ENCODE data around the gene SNRK. TPM values are rescaled to one million over a fixed set of nuclear protein-coding genes. Genes with fewer than 3 reads are reported as not detected.

The SNRK gene
- total and polyA plus RNA-seq, 2 of the 13 experiments (the other 11 are each of a cell fraction or from before 2014, with no cell fraction given): 11.4 to 16.1 TPM

GRCh38 chr3:43373560-43373928, 87.2 kb downstream of the SNRK start:
- POLR2A ChIA-PET: no interaction called here
- TF ChIP-seq ZNF615 (CRISPR knock-in tag; IDR thresholded peaks at IDR 0.05; ENCODE audit: borderline replicate concordance) (no peak), ZMYM4 (CRISPR knock-in tag; IDR thresholded peaks at IDR 0.05) (no peak), ZBTB33 (CRISPR knock-in tag; IDR thresholded peaks at IDR 0.05) (no peak), E2F1 (CRISPR knock-in tag; IDR thresholded peaks at IDR 0.05) (no peak), NFE2L2 (IDR thresholded peaks at IDR 0.05; ENCODE audit: low read length) (no peak), GLMP (CRISPR knock-in tag; IDR thresholded peaks at IDR 0.05; ENCODE audit: borderline replicate concordance) (no peak), GATA4 (IDR thresholded peaks at IDR 0.05; ENCODE audit: borderline replicate concordance, low read depth) (no peak), TRIM22 (IDR thresholded peaks at IDR 0.05) (no peak), ZNF530 (CRISPR knock-in tag; IDR thresholded peaks at IDR 0.05; ENCODE audit: low read depth) (no peak), XRCC5 (optimal IDR thresholded peaks at IDR 0.05; ENCODE audit: low read length) (no peak), ZXDC (CRISPR knock-in tag; IDR thresholded peaks at IDR 0.05) (no peak), TBP (CRISPR knock-in tag; IDR thresholded peaks at IDR 0.05) (no peak), MAFG (CRISPR knock-in tag; IDR thresholded peaks at IDR 0.05) (no peak), POLR2G (IDR thresholded peaks at IDR 0.05; ENCODE audit: low read depth, low read length) (no peak), ARHGAP35 (CRISPR knock-in tag; IDR thresholded peaks at IDR 0.05; ENCODE audit: borderline replicate concordance) (no peak)

More at GRCh38 chr3:43373560-43373928, 87.2 kb downstream of the SNRK start:
- intact Hi-C loops (cut with micrococcal nuclease; ENCODE audit: unreplicated experiment) (no loop called here), in situ Hi-C loops (cut with HindIII; ENCODE audit: extremely low pct_ligation_motif_present, low pct_unique_long_range_greater_than_20kb) (no loop called here)
- Histone ChIP-seq H3K27ac (ENCODE audit: extremely low read length, insufficient read depth, low read length) (no peak overlapping the region), H3K9me3 (ENCODE audit: low read length) (no peaks in the 10 kb centered on the region), H3K4me2 (ENCODE audit: low read depth, low read length) (no peak overlapping the region), H3K36me3 (replicated peaks in 1 of 2; ENCODE audit: control insufficient read depth in 1 of 2, insufficient read depth in 2 of 2, low read length in 2 of 2) (no peaks in the 10 kb centered on the region), H3K27me3 (ENCODE audit: control insufficient read depth in 1 of 2, insufficient read depth in 2 of 2, low read length in 2 of 2) (no peaks in the 10 kb centered on the region), H3K79me2 (ENCODE audit: insufficient read depth, low read length) (no peaks in the 10 kb centered on the region), H4K20me1 (ENCODE audit: insufficient read depth, low read length) (no peaks in the 10 kb centered on the region), H2AFZ (ENCODE audit: low read length) (no peak overlapping the region), H3K4me1 (ENCODE audit: insufficient read depth, low read length) (no peaks in the 10 kb centered on the region; the same call in 1 of the 2 replicates), H3K9ac (ENCODE audit: insufficient read depth, low read depth, low read length) (no peak overlapping the region), H3K4me3 (replicated peaks in 1 of 3; ENCODE audit: insufficient read depth in 1 of 3, low read depth in 2 of 3, low read length in 3 of 3) (no peak overlapping the region)
- CTCF ChIA-PET (ENCODE audit: low intra/inter-chr PET ratio, low total read pairs): no interaction called here
- WGBS (ENCODE audit: low lambda C conversion rate): 90% methylated on average over 2 of the region's 3 CpGs
- FAIRE-seq (no peak), ATAC-seq (no peak), DNase-seq (ENCODE audit: low spot score) (no peak)
- no TSS peak for BruUV-seq (replicated peaks)

Data from HepG2 (cell line).